ENCODE data around the gene KCNQ1OT1.

DNA sequence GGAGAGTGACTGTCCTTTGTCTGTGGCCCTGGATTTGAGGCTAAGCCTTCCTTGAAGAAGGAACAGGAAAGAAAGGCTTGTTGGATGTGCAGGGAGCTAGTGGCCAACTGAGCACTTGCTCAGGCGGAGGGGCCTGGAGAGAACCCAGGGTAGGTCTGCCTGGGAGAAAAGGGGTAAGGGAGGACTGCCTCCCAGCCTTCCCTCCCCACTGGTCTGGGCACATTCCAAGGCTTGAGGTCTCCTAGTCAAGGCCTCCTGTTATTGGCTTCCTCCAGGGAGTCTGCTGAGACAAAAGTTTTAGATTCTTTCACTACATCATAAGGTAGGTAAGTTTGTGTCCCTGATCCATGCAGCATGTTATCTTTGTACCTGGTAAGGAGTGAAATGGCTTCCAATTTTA, 15.2 kb downstream of the KCNQ1OT1 start:
- TF ChIP-seq, protein P1, sequence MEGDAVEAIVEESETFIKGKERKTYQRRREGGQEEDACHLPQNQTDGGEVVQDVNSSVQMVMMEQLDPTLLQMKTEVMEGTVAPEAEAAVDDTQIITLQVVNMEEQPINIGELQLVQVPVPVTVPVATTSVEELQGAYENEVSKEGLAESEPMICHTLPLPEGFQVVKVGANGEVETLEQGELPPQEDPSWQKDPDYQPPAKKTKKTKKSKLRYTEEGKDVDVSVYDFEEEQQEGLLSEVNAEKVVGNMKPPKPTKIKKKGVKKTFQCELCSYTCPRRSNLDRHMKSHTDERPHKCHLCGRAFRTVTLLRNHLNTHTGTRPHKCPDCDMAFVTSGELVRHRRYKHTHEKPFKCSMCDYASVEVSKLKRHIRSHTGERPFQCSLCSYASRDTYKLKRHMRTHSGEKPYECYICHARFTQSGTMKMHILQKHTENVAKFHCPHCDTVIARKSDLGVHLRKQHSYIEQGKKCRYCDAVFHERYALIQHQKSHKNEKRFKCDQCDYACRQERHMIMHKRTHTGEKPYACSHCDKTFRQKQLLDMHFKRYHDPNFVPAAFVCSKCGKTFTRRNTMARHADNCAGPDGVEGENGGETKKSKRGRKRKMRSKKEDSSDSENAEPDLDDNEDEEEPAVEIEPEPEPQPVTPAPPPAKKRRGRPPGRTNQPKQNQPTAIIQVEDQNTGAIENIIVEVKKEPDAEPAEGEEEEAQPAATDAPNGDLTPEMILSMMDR (conservative IDR thresholded peaks at IDR 0.05; ENCODE audit: low read length), result no peak
- no peak for TF ChIP-seq EZH2phosphoT487 (IDR thresholded peaks at IDR 0.05; ENCODE audit: borderline replicate concordance)

Data from Loucy (cell line).